Heart left ventricle (tissue), 13 donors: Measurements from ENCODE around the gene PAX5.

Experiments used
- POLR2A ChIP-seq, 2 donors: fragments of 450-650 bp; IDR thresholded peaks; one replicate each; pipeline ENCODE4 v1.6.1; 2017; ENCODE audit warnings: antibody characterized with exemption in 2 of 2, mild to moderate bottlenecking in 2 of 2, moderate library complexity in 2 of 2
- TF ChIP-seq, protein P1 (sequence below), 12 donors: fragments of 200-600 bp; sonication (generic) in 4 of 12; IDR thresholded peaks; one replicate each; pipeline versions ENCODE4 v1.5.0 to v1.8.0; 2018 to 2022; ENCODE audit warnings: antibody characterized with exemption in 12 of 12, mild to moderate bottlenecking in 5 of 12
- donor health status: ischemic (EF 13 %, LVEDD 7.1; RV severe dilation, severe dysfunction).
- donor health status: DM: no; HTN: yes; CAD: no.
- donor health status: DM: no; HTN: no; CAD: no.
- donor health status: ischemic (EF 25% LVEDD 6.9; RV normal size, moderate dysfunction).
- donor health status: ischemic (EF 25% LVEDD 5.7; RV mildly dilated, moderate dysfunction).
- donor health status: ischemic (EF 35%, LVEDD 5.7; RV mildly dilated, moderate dysfunction).
- donor health status: nonischemic (EF 11% LVEDD 7.7; RV severe dilation, severe dysfunction).
- donor health status: DM: yes; HTN: yes; CAD: no.
- donor health status: PGD.
- donor health status: ischemic (EF 29% LVEDD 5.4; RV normal size, mild dysfunction).
- donor health status: nonischemic (EF 23%, LVEDD 6.1; RV moderate dilation, normal function).

DNA sequence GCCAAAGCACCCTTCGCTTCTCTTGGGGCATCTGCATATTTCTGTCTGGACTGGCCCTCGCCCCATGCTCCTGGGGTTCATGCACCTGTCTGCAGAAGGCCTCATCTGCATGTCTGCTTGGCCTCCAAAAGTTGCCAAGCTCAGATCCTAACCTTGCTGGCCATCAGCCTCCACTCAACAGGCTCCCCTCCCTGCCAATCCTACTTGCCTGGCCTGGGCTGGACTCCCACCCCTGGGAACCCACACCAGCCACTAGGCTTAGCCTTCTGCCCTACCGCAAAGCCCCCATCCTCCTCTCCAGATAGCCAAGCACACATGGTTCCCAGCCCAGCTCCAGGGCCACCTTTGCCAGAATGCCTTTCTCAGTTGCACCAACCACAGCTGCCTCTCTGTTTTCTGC is 159.8 kb downstream of the PAX5 start:
- TF ChIP-seq, protein P1, sequence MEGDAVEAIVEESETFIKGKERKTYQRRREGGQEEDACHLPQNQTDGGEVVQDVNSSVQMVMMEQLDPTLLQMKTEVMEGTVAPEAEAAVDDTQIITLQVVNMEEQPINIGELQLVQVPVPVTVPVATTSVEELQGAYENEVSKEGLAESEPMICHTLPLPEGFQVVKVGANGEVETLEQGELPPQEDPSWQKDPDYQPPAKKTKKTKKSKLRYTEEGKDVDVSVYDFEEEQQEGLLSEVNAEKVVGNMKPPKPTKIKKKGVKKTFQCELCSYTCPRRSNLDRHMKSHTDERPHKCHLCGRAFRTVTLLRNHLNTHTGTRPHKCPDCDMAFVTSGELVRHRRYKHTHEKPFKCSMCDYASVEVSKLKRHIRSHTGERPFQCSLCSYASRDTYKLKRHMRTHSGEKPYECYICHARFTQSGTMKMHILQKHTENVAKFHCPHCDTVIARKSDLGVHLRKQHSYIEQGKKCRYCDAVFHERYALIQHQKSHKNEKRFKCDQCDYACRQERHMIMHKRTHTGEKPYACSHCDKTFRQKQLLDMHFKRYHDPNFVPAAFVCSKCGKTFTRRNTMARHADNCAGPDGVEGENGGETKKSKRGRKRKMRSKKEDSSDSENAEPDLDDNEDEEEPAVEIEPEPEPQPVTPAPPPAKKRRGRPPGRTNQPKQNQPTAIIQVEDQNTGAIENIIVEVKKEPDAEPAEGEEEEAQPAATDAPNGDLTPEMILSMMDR (IDR thresholded peaks at IDR 0.05) = no peak
- TF ChIP-seq POLR2A (IDR thresholded peaks at IDR 0.05) = no peak
